PFSK-1 (cell line): ENCODE data around the gene SPEG.

ENCODE experiments used
- TAF1 ChIP-seq: IDR thresholded peaks from 2 replicates; pipeline ENCODE4 v1.6.1; 2012; ENCODE audit warnings: low read length, control low read depth, borderline replicate concordance; ENCODE audit not compliant: insufficient read depth
- TF ChIP-seq, protein P1 (sequence below), 2 experiments: IDR thresholded peaks; 2 replicates each; pipeline versions ENCODE4 v1.6.1 to v1.8.0; 2011 to 2012; ENCODE audit warnings: low read depth in 2 of 2, low read length in 2 of 2, control low read depth in 1 of 2, inconsistent platforms in 1 of 2, mild to moderate bottlenecking in 1 of 2, moderate library complexity in 1 of 2; ENCODE audit not compliant: insufficient read depth in 1 of 2

DNA sequence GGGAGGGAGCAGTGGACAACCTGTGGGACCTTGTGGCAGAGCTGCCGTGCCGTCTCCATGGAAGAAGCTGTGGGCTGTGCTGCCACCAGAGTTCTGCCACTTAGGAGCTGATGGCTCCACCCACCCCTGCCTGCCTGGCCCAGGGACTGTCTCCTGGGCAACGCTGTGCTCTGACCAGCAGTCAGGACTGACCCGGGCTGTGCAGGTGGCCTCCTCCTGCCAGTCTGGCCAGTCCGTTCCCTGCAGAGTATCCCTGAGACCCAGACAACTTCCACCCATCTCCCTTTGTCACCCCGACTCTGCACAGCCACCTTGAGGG, 92.4 kb downstream of the SPEG start:
- no peak for TF ChIP-seq TAF1
- TF ChIP-seq, protein P1, sequence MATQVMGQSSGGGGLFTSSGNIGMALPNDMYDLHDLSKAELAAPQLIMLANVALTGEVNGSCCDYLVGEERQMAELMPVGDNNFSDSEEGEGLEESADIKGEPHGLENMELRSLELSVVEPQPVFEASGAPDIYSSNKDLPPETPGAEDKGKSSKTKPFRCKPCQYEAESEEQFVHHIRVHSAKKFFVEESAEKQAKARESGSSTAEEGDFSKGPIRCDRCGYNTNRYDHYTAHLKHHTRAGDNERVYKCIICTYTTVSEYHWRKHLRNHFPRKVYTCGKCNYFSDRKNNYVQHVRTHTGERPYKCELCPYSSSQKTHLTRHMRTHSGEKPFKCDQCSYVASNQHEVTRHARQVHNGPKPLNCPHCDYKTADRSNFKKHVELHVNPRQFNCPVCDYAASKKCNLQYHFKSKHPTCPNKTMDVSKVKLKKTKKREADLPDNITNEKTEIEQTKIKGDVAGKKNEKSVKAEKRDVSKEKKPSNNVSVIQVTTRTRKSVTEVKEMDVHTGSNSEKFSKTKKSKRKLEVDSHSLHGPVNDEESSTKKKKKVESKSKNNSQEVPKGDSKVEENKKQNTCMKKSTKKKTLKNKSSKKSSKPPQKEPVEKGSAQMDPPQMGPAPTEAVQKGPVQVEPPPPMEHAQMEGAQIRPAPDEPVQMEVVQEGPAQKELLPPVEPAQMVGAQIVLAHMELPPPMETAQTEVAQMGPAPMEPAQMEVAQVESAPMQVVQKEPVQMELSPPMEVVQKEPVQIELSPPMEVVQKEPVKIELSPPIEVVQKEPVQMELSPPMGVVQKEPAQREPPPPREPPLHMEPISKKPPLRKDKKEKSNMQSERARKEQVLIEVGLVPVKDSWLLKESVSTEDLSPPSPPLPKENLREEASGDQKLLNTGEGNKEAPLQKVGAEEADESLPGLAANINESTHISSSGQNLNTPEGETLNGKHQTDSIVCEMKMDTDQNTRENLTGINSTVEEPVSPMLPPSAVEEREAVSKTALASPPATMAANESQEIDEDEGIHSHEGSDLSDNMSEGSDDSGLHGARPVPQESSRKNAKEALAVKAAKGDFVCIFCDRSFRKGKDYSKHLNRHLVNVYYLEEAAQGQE (IDR thresholded peaks at IDR 0.05; ENCODE audit: insufficient read depth in 1 of 2, low read depth in 2 of 2, low read length in 2 of 2), result no peak
